Erythroblast (primary cell): ENCODE measurements around the gene C2.

Experiments
- DNase-seq, 2 experiments: peaks; one replicate each; lab custom pipeline; 2025; lab: John Stamatoyannopoulos, UW
- GATA1 ChIP-seq: IDR thresholded peaks from 2 replicates; pipeline ENCODE4 v1.6.1; 2011; ENCODE audit warnings: low read depth, mild to moderate bottlenecking, control low read depth, low read length, moderate library complexity
- POLR2A ChIP-seq: IDR thresholded peaks from 2 replicates; pipeline ENCODE4 v1.6.1; 2011; ENCODE audit warnings: mild to moderate bottlenecking, low read length

Gene C2

DNA sequence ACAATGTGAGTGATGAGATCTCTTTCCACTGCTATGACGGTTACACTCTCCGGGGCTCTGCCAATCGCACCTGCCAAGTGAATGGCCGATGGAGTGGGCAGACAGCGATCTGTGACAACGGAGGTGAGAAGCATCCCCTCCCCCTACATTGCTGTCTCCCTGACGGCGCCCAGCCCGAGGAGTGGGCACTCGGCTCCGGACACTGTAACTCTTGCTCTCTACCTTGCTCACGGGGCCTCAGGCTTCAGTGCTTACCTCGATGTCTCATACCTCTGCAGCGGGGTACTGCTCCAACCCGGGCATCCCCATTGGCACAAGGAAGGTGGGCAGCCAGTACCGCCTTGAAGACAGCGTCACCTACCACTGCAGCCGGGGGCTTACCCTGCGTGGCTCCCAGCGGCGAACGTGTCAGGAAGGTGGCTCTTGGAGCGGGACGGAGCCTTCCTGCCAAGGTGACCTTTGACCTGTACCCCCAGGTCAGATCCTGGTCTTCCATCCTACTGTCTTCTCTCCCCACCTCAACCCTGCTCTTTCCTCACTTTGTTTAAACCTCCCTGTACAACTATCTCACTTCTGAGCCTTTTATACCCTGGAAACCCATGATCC is 19.7 kb downstream of the C2 start:
- TF ChIP-seq GATA1 (no peak), POLR2A (no peak)
- no peak for DNase-seq

- no peak for DNase-seq
- TF ChIP-seq POLR2A = no peak
- no peak for TF ChIP-seq GATA1
Measured at GRCh38 chr6:31947864-31948263, 20.3 kb downstream of the C2 start.

DNA sequence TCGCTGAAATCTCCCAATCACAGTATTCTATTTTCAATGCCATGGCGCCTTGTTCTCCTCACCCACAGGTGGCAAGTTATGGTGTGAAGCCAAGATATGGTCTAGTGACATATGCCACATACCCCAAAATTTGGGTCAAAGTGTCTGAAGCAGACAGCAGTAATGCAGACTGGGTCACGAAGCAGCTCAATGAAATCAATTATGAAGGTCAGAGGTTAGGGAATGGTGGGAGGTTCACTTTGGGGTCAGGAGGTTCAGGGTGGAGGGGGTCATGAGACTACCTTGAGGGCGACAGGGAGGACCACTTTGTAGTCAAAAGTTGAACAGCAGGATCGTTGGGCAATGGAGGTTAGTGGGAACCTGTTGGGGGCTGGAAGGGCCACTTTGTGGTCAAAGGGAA is 20.8 kb downstream of the C2 start:
- no peak for TF ChIP-seq GATA1
- no peak for DNase-seq

DNA sequence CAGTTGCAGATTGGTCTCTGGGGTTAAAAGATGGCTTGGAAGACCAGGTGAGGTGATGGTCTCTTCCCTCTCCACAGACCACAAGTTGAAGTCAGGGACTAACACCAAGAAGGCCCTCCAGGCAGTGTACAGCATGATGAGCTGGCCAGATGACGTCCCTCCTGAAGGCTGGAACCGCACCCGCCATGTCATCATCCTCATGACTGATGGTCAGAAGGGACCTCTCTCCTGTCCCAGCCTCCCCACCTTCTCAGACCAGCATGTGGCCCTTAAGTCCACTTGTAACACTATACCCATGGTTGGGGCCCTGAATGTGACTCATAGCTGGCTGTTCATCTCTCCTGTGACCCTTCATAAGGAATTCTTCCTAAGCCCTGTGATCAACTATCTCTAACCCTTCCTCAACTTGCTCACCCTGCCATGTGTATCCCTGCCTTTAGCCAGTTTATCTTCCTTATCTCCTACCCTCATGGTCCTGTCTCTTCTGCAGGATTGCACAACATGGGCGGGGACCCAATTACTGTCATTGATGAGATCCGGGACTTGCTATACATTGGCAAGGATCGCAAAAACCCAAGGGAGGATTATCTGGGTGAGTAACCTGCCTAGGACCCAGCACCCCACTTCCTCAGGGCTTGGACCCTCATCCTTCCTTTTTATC is 21.4 kb downstream of the C2 start:
- no peak for TF ChIP-seq GATA1
- peak; percentile 65 to 71 for DNase-seq

DNA sequence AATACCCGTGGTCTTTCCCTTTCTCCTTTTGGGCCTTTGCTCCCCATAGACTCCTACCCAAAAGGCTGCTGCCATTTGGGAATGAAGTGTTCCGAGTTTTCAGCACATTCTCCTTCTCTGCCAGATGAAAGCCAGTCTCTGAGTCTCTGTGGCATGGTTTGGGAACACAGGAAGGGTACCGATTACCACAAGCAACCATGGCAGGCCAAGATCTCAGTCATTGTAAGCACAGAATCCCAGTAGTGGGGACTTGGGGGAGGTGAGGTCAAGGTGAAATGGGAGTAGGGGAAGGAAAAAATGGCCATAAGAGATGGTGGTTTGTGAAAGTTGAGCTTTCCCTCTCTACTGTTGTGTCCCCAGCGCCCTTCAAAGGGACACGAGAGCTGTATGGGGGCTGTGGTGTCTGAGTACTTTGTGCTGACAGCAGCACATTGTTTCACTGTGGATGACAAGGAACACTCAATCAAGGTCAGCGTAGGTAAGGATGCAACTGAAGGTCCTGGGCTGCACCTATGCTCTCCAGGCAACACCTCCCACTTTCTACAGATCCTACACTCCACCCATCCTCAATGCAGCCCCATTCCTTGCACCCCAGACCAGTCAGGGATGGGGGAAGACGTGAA is 22.5 kb downstream of the C2 start:
- TF ChIP-seq GATA1 (no peak), POLR2A (peak; percentile 15)
- no peak for DNase-seq

DNA sequence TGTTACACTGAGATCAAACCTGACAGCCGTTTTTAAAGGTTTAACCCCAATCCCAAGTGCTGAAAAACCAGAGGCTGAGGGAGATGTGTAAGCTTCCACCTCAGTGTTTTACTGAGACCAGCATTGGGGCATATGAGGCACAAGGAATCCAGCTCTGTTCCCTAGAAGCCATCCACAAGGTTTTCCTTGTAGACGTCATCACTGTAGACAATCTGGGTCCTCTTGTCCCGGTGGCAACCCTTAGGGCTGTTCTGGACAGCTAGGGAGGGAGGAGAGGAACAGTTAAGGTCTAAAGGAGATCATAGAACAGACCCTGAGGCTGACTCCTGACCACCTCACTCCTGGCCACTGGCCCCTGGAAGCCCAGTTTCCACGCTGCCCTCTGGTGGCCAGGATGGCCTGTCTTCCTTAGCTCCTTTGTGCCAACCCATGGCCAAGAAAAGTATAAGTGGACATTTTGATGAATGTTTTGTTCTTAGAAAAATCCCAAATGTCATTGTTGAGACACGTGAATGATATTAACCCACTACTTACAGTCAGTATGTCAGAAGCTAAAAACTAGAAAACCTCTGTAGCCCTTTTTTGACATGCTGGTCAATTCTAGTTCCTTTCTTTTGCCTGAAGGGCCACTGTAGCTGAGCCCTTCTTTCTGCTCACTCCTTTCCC is 24.8 kb downstream of the C2 start:
- peak; percentile 44 to 67 for DNase-seq
- TF ChIP-seq POLR2A (no peak), GATA1 (no peak)

- no peak for TF ChIP-seq POLR2A
- TF ChIP-seq GATA1 = no peak
- DNase-seq = no peak
Measured at GRCh38 chr6:31952890-31953289, 25.4 kb downstream of the C2 start.

DNA sequence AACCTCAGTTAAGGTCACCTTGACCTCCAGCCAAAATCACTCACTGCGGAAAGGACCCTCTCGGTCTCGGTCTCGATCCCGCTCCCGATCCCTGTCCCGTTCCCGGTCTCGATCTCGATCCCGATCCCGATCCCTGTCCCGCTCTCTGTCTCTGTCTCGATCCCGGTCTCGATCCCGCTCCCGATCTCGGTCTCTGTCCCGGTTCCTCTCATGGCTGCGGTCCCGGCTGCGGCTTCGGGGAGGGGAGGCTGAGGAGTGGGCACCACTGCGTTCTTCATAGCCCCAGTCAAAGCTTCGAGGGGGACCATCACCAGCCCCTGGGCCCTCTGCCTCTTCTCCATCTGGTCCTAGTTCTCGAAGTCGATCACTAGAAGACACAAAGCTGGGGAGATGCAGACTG is 27.0 kb downstream of the C2 start:
- TF ChIP-seq GATA1 = no peak
- no peak for TF ChIP-seq POLR2A
- DNase-seq = no peak

DNA sequence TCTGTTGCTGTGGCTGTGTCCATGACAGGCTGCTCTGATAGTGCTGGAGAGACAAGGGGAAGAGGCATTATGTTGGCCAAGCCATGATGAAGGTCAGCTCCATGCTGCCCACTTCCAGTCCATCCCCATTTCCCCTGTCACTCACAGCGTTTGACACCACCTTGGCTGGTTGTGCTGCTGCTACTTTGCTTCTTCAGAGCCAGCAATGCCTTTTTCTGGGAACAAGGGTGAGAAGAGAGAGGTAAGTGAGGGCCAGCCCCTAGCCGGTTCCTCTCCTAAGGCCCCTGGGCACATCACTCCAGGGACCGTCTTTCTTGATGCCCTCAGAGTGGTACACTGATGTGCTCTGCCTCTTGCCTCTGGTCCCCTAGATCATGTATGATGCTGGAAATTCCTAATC is 29.3 kb downstream of the C2 start:
- TF ChIP-seq GATA1 = no peak
- TF ChIP-seq POLR2A = no peak
- no peak for DNase-seq

DNA sequence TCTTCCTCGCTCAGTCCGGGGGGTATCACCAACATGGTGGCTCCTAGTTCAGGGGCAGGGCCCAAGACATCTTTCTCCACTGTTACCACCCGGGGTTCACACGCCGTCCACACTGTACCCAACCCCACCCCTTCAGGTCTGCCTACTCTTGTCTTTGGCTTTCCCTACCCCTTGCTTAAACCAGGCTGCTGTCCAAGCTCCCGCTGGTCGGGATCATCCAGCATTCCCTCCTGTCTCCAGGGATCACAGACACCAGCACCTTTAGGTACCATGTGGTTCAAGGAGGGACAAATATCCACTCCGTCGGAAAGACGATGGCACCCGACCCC is 30.9 kb downstream of the C2 start:
- TF ChIP-seq GATA1 (no peak), POLR2A (no peak)
- DNase-seq = peak; percentile 56 to 69

- peak; percentile 99 for DNase-seq
- peak; percentile 78 for TF ChIP-seq POLR2A
- TF ChIP-seq GATA1 = no peak
Measured at GRCh38 chr6:31958741-31959739, 31.5 kb downstream of the C2 start, which contains the start of the genes NELFE and SKIC2. Gene NELFE, minus strand, starts transcription at chr6:31958971. Its CDS starts 525 bp downstream, at chr6:31958446. Gene SKIC2, plus strand, starts transcription at chr6:31959175. Its CDS starts 18 bp downstream, at chr6:31959193.

- no peak for TF ChIP-seq GATA1
- no peak for TF ChIP-seq POLR2A
- no peak for DNase-seq
Measured at GRCh38 chr6:31961616-31962015, 34.1 kb downstream of the C2 start.

DNA sequence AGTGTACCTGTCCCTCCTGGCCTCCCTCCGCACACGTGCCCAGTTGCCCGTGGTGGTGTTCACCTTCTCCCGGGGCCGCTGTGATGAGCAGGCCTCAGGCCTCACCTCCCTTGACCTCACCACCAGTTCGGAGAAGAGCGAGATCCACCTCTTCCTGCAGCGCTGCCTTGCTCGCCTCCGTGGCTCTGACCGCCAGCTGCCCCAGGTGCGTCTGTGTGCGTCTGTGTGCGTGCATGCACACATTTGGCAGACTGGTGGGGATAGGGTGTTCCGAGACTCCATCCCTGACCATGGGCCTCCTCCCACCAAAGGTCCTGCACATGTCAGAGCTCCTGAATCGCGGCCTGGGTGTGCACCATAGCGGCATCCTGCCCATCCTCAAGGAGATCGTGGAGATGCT is 36.4 kb downstream of the C2 start:
- TF ChIP-seq GATA1 (no peak), POLR2A (no peak)
- DNase-seq = no peak

DNA sequence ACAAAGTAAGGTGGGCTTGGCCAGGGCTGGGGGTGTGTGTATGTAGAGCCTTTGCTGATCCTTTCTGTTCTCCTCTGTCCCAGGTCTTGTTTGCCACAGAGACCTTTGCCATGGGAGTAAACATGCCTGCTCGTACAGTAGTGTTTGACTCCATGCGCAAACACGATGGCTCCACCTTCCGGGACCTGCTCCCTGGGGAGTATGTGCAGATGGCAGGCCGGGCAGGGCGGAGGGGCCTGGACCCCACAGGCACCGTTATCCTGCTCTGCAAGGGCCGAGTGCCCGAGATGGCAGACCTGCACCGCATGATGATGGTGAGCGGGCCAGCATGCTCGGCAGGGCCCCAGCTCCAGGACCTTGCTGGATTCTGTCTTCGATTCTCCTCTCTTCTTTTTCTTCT is 38.2 kb downstream of the C2 start:
- TF ChIP-seq GATA1 = no peak
- TF ChIP-seq POLR2A = no peak

More for the DNA sequence above, 38.2 kb downstream of the C2 start:
- no peak for DNase-seq
